H1 (cell line): ENCODE results near the gene ZBTB20. TPM values are rescaled to one million over a fixed set of nuclear protein-coding genes. Genes with fewer than 3 reads are reported as not detected.

Experiments
- CTCF ChIA-PET: fragments of 300-600 bp; sonication (Branson Sonifier 250); formaldehyde crosslinking; loops from one replicate; lab custom pipeline; 2021; ENCODE audit not compliant: partially characterized antibody; lab: Charles Lee
- POLR2A ChIA-PET: fragments of 300-600 bp; sonication (Branson Sonifier 250); formaldehyde crosslinking; loops from one replicate; lab custom pipeline; 2021; ENCODE audit warnings: inconsistent platforms; ENCODE audit not compliant: partially characterized antibody; lab: Charles Lee
- DNase-seq, 2 experiments: peaks; one replicate each; pipeline versions ENCODE4 v3.0.0 to v3.0.0-alpha.2; 2010 to 2022; ENCODE audit warnings: low spot score in 2 of 2, low read depth in 1 of 2, mixed read lengths in 1 of 2
- FAIRE-seq: peaks from 2 replicates; lab custom pipeline; 2011; peaks lifted over from hg19 to GRCh38; lab: Jason Lieb, UNC
- H2AFZ ChIP-seq: 2 replicates; pipeline ENCODE4 v1.8.1; 2012; ENCODE audit warnings: low read length, inconsistent platforms
- H2AK5ac ChIP-seq: 2 replicates; pipeline ENCODE4 v1.6.1; 2013; ENCODE audit warnings: low read depth, low read length
- H2BK120ac ChIP-seq: replicated peaks from 2 replicates; pipeline ENCODE3; 2013; ENCODE audit warnings: low read depth, low read length, inconsistent platforms
- H2BK12ac ChIP-seq: 2 replicates; pipeline ENCODE4 v1.6.1; 2013; ENCODE audit warnings: low read depth, low read length
- H2BK15ac ChIP-seq: 2 replicates; pipeline ENCODE4 v1.6.1; 2013; ENCODE audit warnings: low read length
- H2BK20ac ChIP-seq: 2 replicates; pipeline ENCODE4 v1.6.1; 2013; ENCODE audit warnings: low read length
- H2BK5ac ChIP-seq: 2 replicates; pipeline ENCODE4 v1.6.1; 2013; ENCODE audit warnings: low read depth, low read length
- H3K14ac ChIP-seq: 2 replicates; pipeline ENCODE4 v1.6.1; 2013; ENCODE audit warnings: inconsistent platforms; ENCODE audit not compliant: insufficient read length
- H3K18ac ChIP-seq: 2 replicates; pipeline ENCODE4 v1.6.1; 2013; ENCODE audit warnings: low read length; ENCODE audit errors: extremely low read depth
- H3K23ac ChIP-seq: 2 replicates; pipeline ENCODE4 v1.6.1; 2013; ENCODE audit warnings: inconsistent platforms; ENCODE audit not compliant: insufficient read length
- H3K23me2 ChIP-seq: 2 replicates; pipeline ENCODE4 v1.6.1; 2013; ENCODE audit warnings: low read depth, low read length
- H3K27ac ChIP-seq: 2 replicates; pipeline ENCODE4 v1.6.1; 2011; ENCODE audit warnings: low read depth, low read length, inconsistent platforms
- H3K27me3 ChIP-seq, 4 experiments: replicated peaks in 1 of 4; 1 replicate in 1 of 4; 2 replicates in 3 of 4; pipeline versions ENCODE4 v1.6.1 to v1.8.1; 2011 to 2013; ENCODE audit warnings: low read length in 3 of 4, mild to moderate bottlenecking in 3 of 4, inconsistent platforms in 2 of 4, mixed read lengths in 2 of 4, moderate library complexity in 1 of 4; ENCODE audit not compliant: control insufficient read depth in 3 of 4, insufficient read depth in 3 of 4; ENCODE audit errors: extremely low read depth in 1 of 4
- H3K36me3 ChIP-seq, 4 experiments: 2 replicates each; pipeline versions ENCODE4 v1.6.1 to v1.8.1; 2011 to 2013; ENCODE audit warnings: mild to moderate bottlenecking in 4 of 4, low read length in 3 of 4, moderate library complexity in 2 of 4, control low read depth in 1 of 4, inconsistent platforms in 1 of 4; ENCODE audit not compliant: insufficient read depth in 4 of 4, control insufficient read depth in 2 of 4
- H3K4ac ChIP-seq: replicated peaks from 2 replicates; pipeline ENCODE3; 2013; ENCODE audit warnings: low read length, low read depth, mixed read lengths, inconsistent platforms; ENCODE audit not compliant: insufficient read length
- H3K4me1 ChIP-seq, 4 experiments: replicated peaks in 1 of 4; 1 replicate in 1 of 4; 2 replicates in 3 of 4; pipeline versions ENCODE4 v1.6.1 to v1.8.1; 2011 to 2013; ENCODE audit warnings: low read length in 3 of 4, inconsistent platforms in 2 of 4, mixed read lengths in 1 of 4; ENCODE audit not compliant: insufficient read depth in 4 of 4, control insufficient read depth in 3 of 4
- H3K4me2 ChIP-seq, 2 experiments: 2 replicates each; pipeline versions ENCODE4 v1.6.1 to v1.8.1; 2011 to 2013; ENCODE audit warnings: low read depth in 2 of 2, low read length in 2 of 2, control low read depth in 1 of 2, inconsistent platforms in 1 of 2, mild to moderate bottlenecking in 1 of 2; ENCODE audit not compliant: insufficient read depth in 1 of 2
- H3K4me3 ChIP-seq, 4 experiments: fragments of 200-600, 300-600 bp in 1 of 4; sonication (generic), shearing (Covaris generic), sonication (Bioruptor Twin) in 1 of 4; 2 replicates each; pipeline versions ENCODE4 v1.5.1 to v1.8.1; 2011 to 2016; ENCODE audit warnings: low read length in 4 of 4, low read depth in 3 of 4, control low read depth in 2 of 4, inconsistent platforms in 2 of 4, mild to moderate bottlenecking in 2 of 4, mixed read lengths in 1 of 4, moderate library complexity in 1 of 4; ENCODE audit not compliant: insufficient read depth in 2 of 4; ENCODE audit errors: extremely low read depth in 1 of 4
- H3K56ac ChIP-seq: replicated peaks from 2 replicates; pipeline ENCODE3; 2013; ENCODE audit warnings: low read depth, mild to moderate bottlenecking, mixed read lengths, low read length, inconsistent platforms; ENCODE audit not compliant: insufficient read length
- H3K79me1 ChIP-seq: 2 replicates; pipeline ENCODE4 v1.6.1; 2013; ENCODE audit warnings: low read depth, low read length, control low read depth
- H3K79me2 ChIP-seq, 2 experiments: 2 replicates each; pipeline versions ENCODE4 v1.6.1 to v1.8.1; 2012 to 2013; ENCODE audit warnings: low read length in 2 of 2, mild to moderate bottlenecking in 2 of 2, inconsistent platforms in 1 of 2; ENCODE audit not compliant: insufficient read depth in 2 of 2, control insufficient read depth in 1 of 2
- H3K9ac ChIP-seq, 4 experiments: replicated peaks in 1 of 4; 1 replicate in 1 of 4; 2 replicates in 3 of 4; pipeline versions ENCODE4 v1.6.1 to v1.8.1; 2011 to 2013; ENCODE audit warnings: low read depth in 3 of 4, low read length in 3 of 4, control low read depth in 2 of 4, mild to moderate bottlenecking in 2 of 4, moderate library complexity in 2 of 4, inconsistent platforms in 1 of 4; ENCODE audit errors: extremely low read depth in 1 of 4
- H3K9me3 ChIP-seq, 2 experiments: 2 replicates each; pipeline versions ENCODE4 v1.6.1 to v1.8.1; 2012 to 2013; ENCODE audit warnings: mild to moderate bottlenecking in 2 of 2, moderate library complexity in 2 of 2, control low read depth in 1 of 2, inconsistent platforms in 1 of 2, low read depth in 1 of 2, low read length in 1 of 2, mixed read lengths in 1 of 2; ENCODE audit not compliant: insufficient read depth in 2 of 2
- H4K20me1 ChIP-seq, 2 experiments: replicated peaks in 1 of 2; 2 replicates each; pipeline versions ENCODE3 to v1.8.1; 2011 to 2013; ENCODE audit warnings: inconsistent platforms in 2 of 2, low read length in 2 of 2, mild to moderate bottlenecking in 1 of 2; ENCODE audit not compliant: insufficient read depth in 2 of 2, control insufficient read depth in 1 of 2
- H4K5ac ChIP-seq: 2 replicates; pipeline ENCODE4 v1.6.1; 2013; ENCODE audit warnings: low read length, low read depth, mixed read lengths, inconsistent platforms; ENCODE audit not compliant: insufficient read length
- H4K8ac ChIP-seq: 2 replicates; pipeline ENCODE4 v1.8.0; 2013; ENCODE audit warnings: mild to moderate bottlenecking, moderate library complexity, low read length, inconsistent platforms; ENCODE audit not compliant: insufficient read depth; ENCODE audit errors: extremely low read depth
- H4K91ac ChIP-seq: replicated peaks from 2 replicates; pipeline ENCODE3; 2013; ENCODE audit warnings: low read length, mixed read lengths, inconsistent platforms; ENCODE audit not compliant: insufficient read length
- CTBP2 ChIP-seq: IDR thresholded peaks from 2 replicates; pipeline ENCODE4 v1.7.0; 2011; ENCODE audit warnings: borderline replicate concordance, mild to moderate bottlenecking, moderate library complexity, mixed read lengths, low read length; ENCODE audit not compliant: insufficient read depth, insufficient read length
- EGR1 ChIP-seq: IDR thresholded peaks from 2 replicates; pipeline ENCODE4 v1.6.1; 2011; ENCODE audit warnings: low read depth, low read length, borderline replicate concordance
- MAFK ChIP-seq: IDR thresholded peaks from 2 replicates; pipeline ENCODE4 v1.6.1; 2012; ENCODE audit warnings: low read depth, mild to moderate bottlenecking, improper control_type of control experiment, low read length
- RNF2 ChIP-seq: fragments of 200-900, 300-1000 bp; sonication (generic); IDR thresholded peaks from 2 replicates; pipeline ENCODE4 v1.7.1; 2016; ENCODE audit warnings: borderline replicate concordance, low read depth, mild to moderate bottlenecking, antibody characterized with exemption, low read length; ENCODE audit not compliant: poor library complexity, severe bottlenecking; ENCODE audit errors: missing control alignments
- SIX5 ChIP-seq: IDR thresholded peaks from 2 replicates; pipeline ENCODE4 v1.6.1; 2011; ENCODE audit warnings: mild to moderate bottlenecking, low read depth, low read length
- TAF7 ChIP-seq: optimal IDR thresholded peaks from 2 replicates; pipeline ENCODE3; 2011; ENCODE audit warnings: low read depth, mild to moderate bottlenecking, inconsistent platforms, low read length, moderate library complexity, borderline replicate concordance
- ZNF274 ChIP-seq: IDR thresholded peaks from 2 replicates; pipeline ENCODE4 v1.7.0; 2012; ENCODE audit warnings: low read length, borderline replicate concordance; ENCODE audit errors: extremely low read depth
- WGBS, 2 experiments: shearing (Covaris generic) in 1 of 2; methylation state at CpG; one replicate each; pipeline versions ENCODE4 v1.1.6 to v1.1.7; 2013 to 2015; ENCODE audit warnings: low lambda C conversion rate in 2 of 2, mixed read lengths in 2 of 2, inconsistent platforms in 1 of 2, low coverage in 1 of 2, missing lambda C conversion rate in 1 of 2; ENCODE audit not compliant: insufficient replicate concordance in 2 of 2, insufficient coverage in 1 of 2, insufficient read length in 1 of 2; ENCODE audit errors: extremely low coverage in 1 of 2, missing lambda C conversion rate in 1 of 2; 5-methylcytosine and 5-hydroxymethylcytosine counted together
- polyA plus RNA-seq, 7 experiments: library from polyadenylated mRNA; depleted of rRNA in 3 of 7; stranded (reverse) in 5 of 7; unstranded in 2 of 7; fragments of >200 nt in 5 of 7; fragments of 200-250 nt in 2 of 7; gene quantifications; 1 replicate in 5 of 7; 2 replicates in 1 of 7; 4 replicates in 1 of 7; pipeline versions ENCODE4 v1.2.1 to v1.2.3, GENCODE V29; 2011 to 2013; ENCODE audit warnings: missing spikeins in 2 of 7, mixed read lengths in 2 of 7
- total RNA-seq: library from RNA; stranded (reverse); fragmentation: NEBNext Ultra II Directional; extraction: Animal tissue kit (Norgen Biotek cat#: 25700); gene quantifications from 2 replicates; pipeline ENCODE4 v1.2.1, GENCODE V29; 2021
- TF ChIP-seq, protein P1 (sequence below), 3 experiments: IDR thresholded peaks; 1 replicate in 2 of 3; 2 replicates in 1 of 3; pipeline versions ENCODE4 v1.5.1 to v1.6.1; 2011; ENCODE audit warnings: low read length in 3 of 3, mild to moderate bottlenecking in 3 of 3, inconsistent platforms in 2 of 3, low read depth in 1 of 3, moderate library complexity in 1 of 3; ENCODE audit not compliant: insufficient read depth in 1 of 3; ENCODE audit errors: control extremely low read depth in 1 of 3

The ZBTB20 gene
- total and polyA plus RNA-seq, 2 of the 8 experiments (the other 6 are each of a cell fraction or from before 2014, with no cell fraction given) = 0.35 to 1.3 TPM

GRCh38 chr3:114841515-114841914, 305.6 kb downstream of the ZBTB20 start:
- H2BK12ac ChIP-seq = no peak overlapping the region
- H4K91ac ChIP-seq = no peak overlapping the region
- no peaks in the 10 kb centered on the region for H3K9me3 ChIP-seq
- CTCF ChIA-PET = interaction anchor here (1.0 kb wide), 1 partner anchor 978 kb away, joined by 4 read pairs; no protein-coding TSS in a partner anchor
- 86% methylated on average over 1 of the region's 1 CpG; no CpG with 5 or more reads in 1 of the 2 experiments for WGBS, 2 experiments
- H3K27me3 ChIP-seq = no peaks in the 10 kb centered on the region
- H3K4me2 ChIP-seq = no peak overlapping the region
- H3K4me3 ChIP-seq = no peak overlapping the region
- no peak overlapping the region for H2AFZ ChIP-seq
- no peak overlapping the region for H3K9ac ChIP-seq
- no peak overlapping the region for H3K18ac ChIP-seq
- no peak overlapping the region for H3K23ac ChIP-seq
- no peaks in the 10 kb centered on the region for H3K23me2 ChIP-seq
- H2BK120ac ChIP-seq = no peak overlapping the region
- no peak overlapping the region for H3K4ac ChIP-seq
- no peak overlapping the region for H2BK5ac ChIP-seq
- POLR2A ChIA-PET = no interaction called here
- H3K27ac ChIP-seq = no peak overlapping the region
- no peak overlapping the region for H3K14ac ChIP-seq
- no peak overlapping the region for H3K56ac ChIP-seq
- H2BK20ac ChIP-seq = no peak overlapping the region
- DNase-seq = no peak
- no peak overlapping the region for H2AK5ac ChIP-seq
- no peak for FAIRE-seq
- H2BK15ac ChIP-seq = no peak overlapping the region
- no peaks in the 10 kb centered on the region for H3K4me1 ChIP-seq
- H4K8ac ChIP-seq = no peak overlapping the region
- H3K36me3 ChIP-seq = no peaks in the 10 kb centered on the region; a peak in 1 of 8 replicates
- H3K79me2 ChIP-seq = no peaks in the 10 kb centered on the region
- no peak overlapping the region for H4K5ac ChIP-seq
- no peaks in the 10 kb centered on the region for H4K20me1 ChIP-seq
- H3K79me1 ChIP-seq = no peaks in the 10 kb centered on the region
- TF ChIP-seq MAFK (no peak), TAF7 (no peak), ZNF274 (no peak), CTBP2 (no peak), SIX5 (no peak), RNF2 (no peak), EGR1 (no peak)
- TF ChIP-seq, protein P1, sequence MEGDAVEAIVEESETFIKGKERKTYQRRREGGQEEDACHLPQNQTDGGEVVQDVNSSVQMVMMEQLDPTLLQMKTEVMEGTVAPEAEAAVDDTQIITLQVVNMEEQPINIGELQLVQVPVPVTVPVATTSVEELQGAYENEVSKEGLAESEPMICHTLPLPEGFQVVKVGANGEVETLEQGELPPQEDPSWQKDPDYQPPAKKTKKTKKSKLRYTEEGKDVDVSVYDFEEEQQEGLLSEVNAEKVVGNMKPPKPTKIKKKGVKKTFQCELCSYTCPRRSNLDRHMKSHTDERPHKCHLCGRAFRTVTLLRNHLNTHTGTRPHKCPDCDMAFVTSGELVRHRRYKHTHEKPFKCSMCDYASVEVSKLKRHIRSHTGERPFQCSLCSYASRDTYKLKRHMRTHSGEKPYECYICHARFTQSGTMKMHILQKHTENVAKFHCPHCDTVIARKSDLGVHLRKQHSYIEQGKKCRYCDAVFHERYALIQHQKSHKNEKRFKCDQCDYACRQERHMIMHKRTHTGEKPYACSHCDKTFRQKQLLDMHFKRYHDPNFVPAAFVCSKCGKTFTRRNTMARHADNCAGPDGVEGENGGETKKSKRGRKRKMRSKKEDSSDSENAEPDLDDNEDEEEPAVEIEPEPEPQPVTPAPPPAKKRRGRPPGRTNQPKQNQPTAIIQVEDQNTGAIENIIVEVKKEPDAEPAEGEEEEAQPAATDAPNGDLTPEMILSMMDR (IDR thresholded peaks at IDR 0.05; ENCODE audit: control extremely low read depth in 1 of 3, insufficient read depth in 1 of 3, low read depth in 1 of 3, low read length in 3 of 3) = no peak
